Ishikawa (cell line): ENCODE results near the gene DMXL2.

Source experiments
- FOXM1 ChIP-seq: IDR thresholded peaks from 2 replicates; pipeline ENCODE4 v1.6.1; 2012; ENCODE audit warnings: low read depth, borderline replicate concordance
- TAF1 ChIP-seq: IDR thresholded peaks from 2 replicates; pipeline ENCODE4 v1.6.1; 2012; ENCODE audit warnings: low read depth, mild to moderate bottlenecking
- TCF12 ChIP-seq: IDR thresholded peaks from 2 replicates; pipeline ENCODE4 v1.6.1; 2012; ENCODE audit warnings: low read depth
- TF ChIP-seq, protein P1 (sequence below): IDR thresholded peaks from 2 replicates; pipeline ENCODE4 v1.6.1; 2012

DNA sequence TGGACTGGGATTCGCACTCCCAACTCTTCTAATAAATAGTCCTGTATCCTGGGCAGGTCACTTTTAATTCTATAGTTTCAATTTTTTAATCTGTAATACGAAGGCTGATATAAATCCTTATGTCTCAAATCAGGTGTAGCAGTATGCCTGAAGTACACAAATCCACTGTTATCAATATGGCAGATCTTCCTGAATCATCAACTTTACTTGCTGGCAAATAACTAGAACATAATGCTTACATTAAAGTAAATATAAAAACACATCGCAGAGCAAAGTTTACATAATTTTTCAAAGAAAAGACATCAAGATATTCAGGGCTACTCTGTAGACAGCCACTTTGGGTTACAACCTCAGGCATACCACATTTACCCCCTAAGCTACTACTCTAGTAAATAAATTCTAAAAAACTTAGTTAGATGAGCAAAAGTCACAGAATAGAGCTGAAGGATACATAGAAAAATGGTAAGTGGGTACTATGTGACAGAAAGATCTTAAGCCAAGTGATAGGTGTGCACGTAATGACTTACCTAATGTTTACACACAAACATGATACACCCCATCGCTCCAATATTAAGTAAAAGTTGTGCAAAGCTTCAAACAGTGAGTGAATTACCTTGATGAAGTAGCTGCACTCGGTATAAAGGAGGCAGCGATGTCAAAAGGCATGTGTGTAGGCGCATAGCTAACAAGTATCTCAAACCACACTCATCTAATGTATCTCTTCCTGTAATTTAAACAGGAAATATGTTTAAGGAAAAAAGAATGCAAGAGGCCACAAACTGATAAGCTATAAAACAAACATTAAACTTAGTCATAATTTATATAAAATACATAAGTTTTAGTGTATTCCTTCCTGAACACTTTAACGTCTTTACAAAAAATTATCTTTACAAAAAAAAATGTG is 127.9 kb downstream of the DMXL2 start:
- no peak for TF ChIP-seq FOXM1
- TF ChIP-seq TCF12: no peak
- TF ChIP-seq, protein P1, sequence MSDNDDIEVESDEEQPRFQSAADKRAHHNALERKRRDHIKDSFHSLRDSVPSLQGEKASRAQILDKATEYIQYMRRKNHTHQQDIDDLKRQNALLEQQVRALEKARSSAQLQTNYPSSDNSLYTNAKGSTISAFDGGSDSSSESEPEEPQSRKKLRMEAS: no peak
- TF ChIP-seq TAF1: no peak
